GM12801 (cell line): ENCODE measurements around the gene ZBED6.

ENCODE experiments used
- CTCF ChIP-seq: IDR thresholded peaks from one replicate; pipeline ENCODE4 v1.5.1; 2011; ENCODE audit warnings: control low read depth; ENCODE audit not compliant: insufficient read length; ENCODE audit errors: extremely low read depth

ZBED6 gene

DNA sequence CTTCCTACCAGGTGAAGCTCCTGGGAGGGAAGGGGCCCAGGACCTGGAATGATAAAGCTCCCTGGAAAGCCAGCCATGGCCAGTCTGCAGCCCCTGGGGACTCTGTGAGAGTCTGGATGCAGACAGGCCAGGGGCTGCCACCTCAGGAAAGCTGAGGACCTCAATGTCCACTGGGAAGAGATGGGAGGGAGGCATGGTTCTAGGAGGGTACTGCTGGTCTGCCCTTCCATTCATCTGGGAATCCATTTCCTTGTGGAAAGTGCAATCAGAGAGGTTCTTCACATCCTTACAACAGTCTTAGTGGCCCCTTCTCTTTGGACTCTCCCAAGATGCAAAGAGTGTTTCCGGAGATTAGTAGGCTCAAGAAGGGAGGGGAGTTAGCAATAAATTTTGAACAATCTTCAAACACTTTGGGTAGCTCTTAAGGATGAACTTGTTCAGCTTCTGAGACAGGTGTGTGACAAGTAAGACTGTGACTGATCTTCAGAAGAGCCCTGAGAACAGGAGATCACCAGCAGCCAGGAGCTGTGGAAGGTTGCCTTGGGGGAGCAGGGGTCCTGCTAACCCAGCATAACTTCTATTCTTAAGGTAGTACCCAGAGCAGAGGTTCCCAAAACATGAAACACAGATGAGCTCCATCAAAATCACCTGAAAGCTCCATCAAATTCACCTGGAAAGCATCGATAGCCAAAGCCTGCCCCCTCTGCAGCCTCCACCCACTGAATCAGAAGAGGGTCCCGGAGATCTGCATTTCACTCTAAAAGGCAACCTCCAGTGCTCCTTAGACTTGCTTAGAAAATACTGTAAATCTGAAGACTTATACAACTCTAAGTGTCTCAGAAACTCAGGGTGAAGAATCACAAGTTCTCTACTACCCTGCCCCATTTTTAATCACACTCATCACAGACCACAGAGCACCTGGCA is 31.1 kb upstream of the ZBED6 start:
- no peak for TF ChIP-seq CTCF

DNA sequence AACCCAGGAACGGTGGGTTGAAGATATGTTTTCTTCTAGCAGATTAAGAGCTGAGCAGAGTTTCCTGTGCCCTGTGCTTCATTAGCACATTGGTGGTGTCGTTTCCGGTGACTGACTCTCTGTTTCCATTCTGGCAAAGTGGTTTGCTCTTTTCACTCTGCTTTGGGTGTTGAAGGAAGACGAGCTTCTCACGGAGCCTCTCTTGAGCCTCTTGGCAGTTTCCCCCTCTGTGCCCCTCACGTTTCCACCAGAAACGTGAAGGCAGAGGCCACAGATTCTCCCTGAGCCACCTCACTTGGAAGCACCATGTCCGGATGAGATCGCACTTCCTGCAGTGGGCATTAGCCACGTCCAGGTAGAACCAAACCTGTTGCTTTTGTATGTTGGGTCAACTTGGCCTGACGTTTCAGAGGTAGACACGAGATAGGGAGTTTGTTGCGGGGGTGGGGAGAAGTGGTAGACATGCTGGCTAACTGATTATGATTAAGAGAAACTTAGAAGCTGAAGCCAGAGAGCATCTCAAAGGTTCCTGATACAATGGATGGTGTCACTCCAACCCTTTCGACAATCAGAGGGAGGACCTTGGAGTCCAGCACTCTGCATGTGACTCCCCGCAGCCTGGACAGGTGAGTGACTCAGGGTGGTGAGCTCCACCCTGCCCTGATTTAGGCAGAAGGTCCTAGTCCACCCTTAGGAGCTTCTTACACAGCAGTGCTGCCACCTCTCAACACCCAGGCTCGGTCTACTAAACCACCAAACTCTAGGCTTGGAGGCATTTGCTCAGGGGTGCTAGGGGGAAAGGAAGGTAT is 30.2 kb upstream of the ZBED6 start, which contains the start of gene LAX1:
Gene LAX1 (plus strand): TSS at position 155 of the 809 bp plus-strand sequence. CDS start 383 bp downstream, at position 538.
- no peak for TF ChIP-seq CTCF

GRCh38 chr1:203768256-203768655 is 27.2 kb upstream of the ZBED6 start:
- TF ChIP-seq CTCF = no peak

DNA sequence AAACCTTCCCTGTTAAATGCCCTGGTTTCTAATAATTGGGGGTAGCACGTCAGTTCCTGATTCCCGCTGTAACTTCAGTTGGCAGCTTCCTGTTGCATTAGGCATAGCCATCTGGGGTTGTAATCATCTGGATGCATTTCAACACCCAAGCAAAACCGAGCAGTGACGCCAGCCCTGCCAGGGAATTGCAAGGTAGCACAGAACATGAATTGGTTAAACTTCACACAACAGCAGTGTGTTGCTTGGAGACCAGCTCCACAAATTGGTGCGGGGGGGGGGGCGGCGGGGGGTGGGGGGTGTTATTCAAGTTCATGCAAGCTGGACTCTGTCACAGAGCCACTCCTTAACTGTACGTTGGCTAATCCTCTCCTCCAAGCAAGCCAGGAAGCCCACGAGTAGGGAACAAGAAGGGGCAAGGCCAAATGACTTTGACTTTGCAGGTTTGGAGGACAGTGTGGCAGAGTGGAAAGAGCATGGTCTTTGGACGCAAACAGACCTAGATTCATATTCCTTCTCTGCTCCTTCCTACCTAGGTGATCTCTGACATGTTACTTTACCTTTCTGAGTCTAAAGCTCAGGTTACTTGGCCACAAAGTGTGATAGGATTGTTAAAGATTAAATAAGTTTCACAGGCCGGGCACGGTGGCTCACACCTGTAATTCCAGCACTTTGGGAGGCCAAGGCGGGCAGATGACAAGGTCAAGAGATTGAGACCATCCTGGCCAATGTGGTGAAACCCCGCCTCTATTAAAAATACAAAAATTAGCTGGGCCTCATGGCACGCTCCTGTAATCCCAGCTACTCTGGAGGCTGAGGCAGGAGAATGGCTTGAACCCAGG is 25.7 kb upstream of the ZBED6 start:
- no peak for TF ChIP-seq CTCF

GRCh38 chr1:203771901-203772301 is 23.5 kb upstream of the ZBED6 start:
- no peak for TF ChIP-seq CTCF

DNA sequence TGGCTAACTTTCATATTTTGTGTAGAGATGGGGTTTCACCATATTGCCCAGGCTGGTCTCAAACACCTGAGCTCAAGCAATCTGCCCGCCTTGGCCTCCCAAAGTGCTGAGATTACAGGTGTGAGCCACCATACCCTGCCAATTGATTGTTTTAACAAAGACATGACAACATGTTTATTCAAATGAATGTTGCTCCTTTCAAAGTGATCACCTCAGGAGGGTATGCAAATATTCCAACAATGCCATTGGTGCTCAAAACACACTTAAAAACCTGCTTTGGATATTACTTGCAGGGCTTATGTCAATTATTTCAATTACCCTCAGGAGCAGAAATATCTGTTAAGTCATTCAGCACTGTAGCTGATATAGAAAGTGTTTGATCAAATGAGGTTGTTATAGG is 22.6 kb upstream of the ZBED6 start:
- TF ChIP-seq CTCF = no peak
